Nephron (organoid): ENCODE measurements around the gene SGCE.

Source experiments
- H3K27ac Mint-ChIP-seq, 3 experiments: 2 replicates each; pipeline ENCODE4 v1.8.0; 2020; ENCODE audit warnings: mixed read lengths in 3 of 3, mild to moderate bottlenecking in 2 of 3, moderate library complexity in 1 of 3
- H3K27me3 Mint-ChIP-seq: 2 replicates; pipeline ENCODE4 v1.8.0; 2021; ENCODE audit warnings: low read depth, mild to moderate bottlenecking, moderate library complexity, mixed read lengths
- H3K36me3 Mint-ChIP-seq: 2 replicates; pipeline ENCODE4 v1.8.0; 2020; ENCODE audit warnings: low read depth, mixed read lengths
- H3K4me1 Mint-ChIP-seq: 2 replicates; pipeline ENCODE4 v1.8.0; 2020; ENCODE audit warnings: mixed read lengths
- H3K4me3 Mint-ChIP-seq, 3 experiments: 2 replicates each; pipeline ENCODE4 v1.8.0; 2020; ENCODE audit warnings: mild to moderate bottlenecking in 3 of 3, mixed read lengths in 3 of 3, moderate library complexity in 2 of 3
- H3K9me3 Mint-ChIP-seq: 2 replicates; pipeline ENCODE4 v1.8.0; 2020; ENCODE audit warnings: mixed read lengths
- CTCF ChIP-seq, 3 experiments: fragments of 200-600 bp; sonication (generic); IDR thresholded peaks; one replicate each; pipeline ENCODE4 v1.5.0; 2021; ENCODE audit warnings: antibody characterized with exemption in 3 of 3; ENCODE audit not compliant: unreplicated experiment in 3 of 3

SGCE gene

GRCh38 chr7:94675356-94675755 lies 19.4 kb upstream of the SGCE start:
- TF ChIP-seq CTCF (IDR thresholded peaks at IDR 0.05; ENCODE audit: unreplicated experiment in 3 of 3): no peak
- Mint-ChIP-seq H3K4me1 (no peaks in the 10 kb centered on the region), H3K4me3 (no peak overlapping the region), H3K9me3 (no peaks in the 10 kb centered on the region), H3K36me3 (no peaks in the 10 kb centered on the region), H3K27ac (no peak overlapping the region), H3K27me3 (no peaks in the 10 kb centered on the region)

DNA sequence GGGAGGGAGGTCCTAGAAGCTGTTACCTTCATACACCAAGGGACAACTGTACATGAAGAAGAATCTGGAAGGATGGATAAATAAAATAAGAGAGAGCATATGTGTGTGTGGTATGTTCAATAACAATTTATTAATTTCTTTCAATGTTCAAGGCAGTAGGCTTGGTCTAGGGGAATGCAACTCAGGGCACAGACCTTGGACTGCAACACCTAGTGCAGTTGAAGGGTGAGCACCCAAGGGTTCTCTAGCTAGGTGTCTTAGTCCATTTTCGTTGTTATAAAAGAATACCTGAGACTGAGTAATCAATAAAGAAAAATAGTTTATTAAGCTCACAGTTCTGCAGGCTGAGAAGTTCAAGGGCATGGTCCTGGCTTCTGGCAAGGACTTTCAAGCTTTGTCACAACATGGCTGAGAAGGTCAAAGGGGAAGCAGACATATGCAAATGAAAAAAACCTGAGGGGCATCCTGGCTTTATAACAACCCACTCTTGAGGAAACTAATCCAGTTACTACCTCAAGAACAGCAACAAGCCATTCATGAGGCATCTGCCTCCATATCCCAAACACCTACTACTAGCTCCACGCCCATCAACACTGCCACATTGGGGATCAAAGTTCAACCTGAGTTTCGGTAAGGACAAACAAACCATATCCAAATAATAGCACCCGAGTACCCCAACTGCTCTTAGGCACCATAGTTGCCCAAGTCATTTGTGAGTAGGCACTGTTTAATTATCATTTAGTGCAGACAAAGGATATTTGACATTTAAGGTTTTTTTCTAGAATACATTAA lies 15.7 kb upstream of the SGCE start:
- no peak for TF ChIP-seq CTCF (IDR thresholded peaks at IDR 0.05; ENCODE audit: unreplicated experiment in 3 of 3)
- Mint-ChIP-seq H3K36me3 (peaks cover 24% of the 10 kb centered on the region), H3K4me3 (no peak overlapping the region), H3K4me1 (no peaks in the 10 kb centered on the region), H3K9me3 (peaks cover 2% of the 10 kb centered on the region), H3K27ac (no peak overlapping the region), H3K27me3 (no peaks in the 10 kb centered on the region)

DNA sequence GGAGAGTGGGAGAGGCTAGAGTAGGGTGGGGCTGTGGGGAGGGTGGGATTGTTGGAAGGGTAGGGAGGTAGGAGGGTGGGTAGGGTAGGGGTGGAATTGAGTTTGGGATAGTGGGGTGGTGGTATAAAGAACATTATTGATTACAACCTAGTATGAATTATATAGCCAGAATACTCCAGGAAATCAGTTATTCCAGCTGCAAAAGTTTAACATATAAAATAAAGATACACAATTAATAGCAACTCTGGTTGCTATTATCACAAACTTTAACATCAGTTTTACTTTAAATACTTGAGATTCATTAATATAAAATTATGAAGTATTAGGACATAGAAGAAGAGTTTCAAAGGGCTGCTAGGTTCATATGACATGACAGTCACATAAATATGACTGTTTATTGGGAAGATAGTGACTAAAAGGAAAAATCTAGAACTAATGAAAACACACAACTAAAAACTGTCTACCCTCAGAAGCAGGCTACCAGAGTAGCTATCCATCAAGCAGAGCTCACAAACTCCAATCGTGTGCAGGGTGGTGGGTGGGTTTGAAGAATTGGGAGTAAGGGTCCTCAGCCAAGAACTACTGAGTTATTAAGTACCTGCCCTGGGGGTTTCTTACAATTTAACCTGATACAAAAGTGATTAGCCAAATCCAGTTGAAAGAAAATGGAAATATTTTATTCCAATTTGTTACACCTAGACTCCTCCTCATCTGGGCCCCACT lies 14.0 kb upstream of the SGCE start:
- peaks cover 41% of the 10 kb centered on the region for H3K36me3 Mint-ChIP-seq
- H3K27me3 Mint-ChIP-seq: peaks cover 4% of the 10 kb centered on the region
- no peak overlapping the region for H3K4me3 Mint-ChIP-seq
- H3K9me3 Mint-ChIP-seq: peaks cover 9% of the 10 kb centered on the region
- no peak overlapping the region for H3K27ac Mint-ChIP-seq
- no peaks in the 10 kb centered on the region for H3K4me1 Mint-ChIP-seq
- TF ChIP-seq CTCF (IDR thresholded peaks at IDR 0.05; ENCODE audit: unreplicated experiment in 3 of 3): no peak

- peaks cover 5% of the 10 kb centered on the region for H3K27me3 Mint-ChIP-seq
- H3K4me3 Mint-ChIP-seq: no peak overlapping the region
- TF ChIP-seq CTCF (IDR thresholded peaks at IDR 0.05; ENCODE audit: unreplicated experiment in 3 of 3): no peak
- H3K27ac Mint-ChIP-seq: no peak overlapping the region
- H3K4me1 Mint-ChIP-seq: no peaks in the 10 kb centered on the region
- peaks cover 25% of the 10 kb centered on the region for H3K9me3 Mint-ChIP-seq
- H3K36me3 Mint-ChIP-seq: peaks cover 70% of the 10 kb centered on the region
These were observed 11.1 kb upstream of the SGCE start for GRCh38 chr7:94666879-94667587.

DNA sequence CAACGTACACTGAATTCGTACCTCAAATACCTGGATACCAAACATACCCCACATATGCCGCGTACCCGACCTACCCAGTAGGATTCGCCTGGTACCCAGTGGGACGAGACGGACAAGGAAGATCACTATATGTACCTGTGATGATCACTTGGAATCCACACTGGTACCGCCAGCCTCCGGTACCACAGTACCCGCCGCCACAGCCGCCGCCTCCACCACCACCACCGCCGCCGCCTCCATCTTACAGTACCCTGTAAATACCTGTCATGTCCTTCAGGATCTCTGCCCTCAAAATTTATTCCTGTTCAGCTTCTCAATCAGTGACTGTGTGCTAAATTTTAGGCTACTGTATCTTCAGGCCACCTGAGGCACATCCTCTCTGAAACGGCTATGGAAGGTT lies 9.5 kb upstream of the SGCE start:
- peaks cover 5% of the 10 kb centered on the region for H3K27me3 Mint-ChIP-seq
- H3K4me3 Mint-ChIP-seq: no peak overlapping the region
- no peak for TF ChIP-seq CTCF (IDR thresholded peaks at IDR 0.05; ENCODE audit: unreplicated experiment in 3 of 3)
- H3K9me3 Mint-ChIP-seq: peaks cover 25% of the 10 kb centered on the region
- H3K36me3 Mint-ChIP-seq: peaks cover 73% of the 10 kb centered on the region
- no peak overlapping the region for H3K27ac Mint-ChIP-seq
- H3K4me1 Mint-ChIP-seq: peaks cover 5% of the 10 kb centered on the region
